GM21576 (cell line): ENCODE data around the gene SCGB3A2.
"Not testable (repeated sequence)": the region's sequence is repeated elsewhere in the genome, so short reads cannot be mapped to it uniquely, and the experiment has no call there.

ENCODE experiments used
- ATAC-seq: cut with Tn5 transposase; IDR thresholded peaks from one replicate; pipeline ENCODE4 v1.9.1; 2021; ENCODE audit warnings: mild to moderate bottlenecking, moderate library complexity; ENCODE audit not compliant: unreplicated experiment

Gene SCGB3A2

GRCh38 chr5:147860641-147861025 is 17.9 kb upstream of the SCGB3A2 start:
- ATAC-seq, result no peak

DNA sequence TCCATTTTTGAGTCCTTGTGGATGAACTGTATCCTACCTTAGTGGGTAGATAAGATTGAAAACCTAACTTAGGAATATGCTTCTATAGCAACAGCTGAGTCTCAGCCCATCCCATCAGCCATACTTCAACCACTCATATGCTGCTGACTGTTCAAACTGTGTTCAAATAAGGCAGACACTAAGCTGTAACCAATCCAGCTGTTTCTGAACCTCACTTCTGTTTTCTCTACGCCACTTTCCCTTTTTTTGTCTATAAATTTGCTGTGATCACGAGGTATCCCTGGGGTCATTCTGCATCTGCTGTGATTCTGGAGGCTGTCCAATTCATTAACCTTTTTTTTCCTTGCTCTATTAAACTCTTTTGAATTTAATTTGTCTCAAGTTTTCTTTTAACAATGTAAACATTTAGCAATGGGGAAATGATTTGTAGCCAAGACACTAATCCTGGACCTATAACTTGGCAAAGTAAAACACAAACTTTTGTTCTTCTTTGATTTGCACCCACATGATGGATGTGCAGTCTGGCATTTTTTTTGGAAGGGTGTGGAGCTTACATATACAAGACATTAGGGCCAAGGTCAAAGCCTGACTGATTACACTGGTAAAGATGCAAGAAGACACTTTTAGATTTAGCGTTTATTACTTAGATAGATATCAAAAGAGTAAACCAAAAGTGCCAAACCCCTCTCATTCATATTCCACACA is 14.9 kb upstream of the SCGB3A2 start:
- ATAC-seq, result no peak

- no peak for ATAC-seq
Observed at GRCh38 chr5:147869112-147869511, 9.4 kb upstream of the SCGB3A2 start.

DNA sequence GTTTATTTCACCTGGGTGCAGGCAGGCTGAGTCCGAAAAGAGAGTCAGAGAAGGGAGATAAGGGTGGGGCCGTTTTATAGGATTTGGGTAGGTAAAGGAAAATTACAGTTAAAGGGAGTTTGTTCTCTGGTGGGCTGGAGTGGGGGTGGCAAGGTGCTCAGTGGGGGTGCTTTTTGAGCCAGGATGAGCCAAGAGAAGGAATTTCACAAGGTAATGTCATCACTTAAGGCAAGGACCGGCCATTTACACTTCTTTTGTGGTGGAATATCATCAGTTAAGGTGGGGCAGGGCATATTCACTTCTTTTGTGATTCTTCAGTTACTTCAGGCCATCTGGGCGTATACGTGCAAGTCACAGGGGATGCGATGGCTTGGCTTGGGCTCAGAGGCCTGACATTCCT is 8.6 kb upstream of the SCGB3A2 start:
- not testable (repeated sequence) for ATAC-seq

GRCh38 chr5:147871980-147872549 is 6.4 kb upstream of the SCGB3A2 start:
- ATAC-seq, result not testable (repeated sequence)

- ATAC-seq, result not testable (repeated sequence)
Observed at GRCh38 chr5:147872744-147873435, 5.6 kb upstream of the SCGB3A2 start.

GRCh38 chr5:147874118-147874875 is 4.2 kb upstream of the SCGB3A2 start:
- not testable (repeated sequence) for ATAC-seq

- ATAC-seq, result no peak
Observed at GRCh38 chr5:147874910-147875367, 3.6 kb upstream of the SCGB3A2 start.

DNA sequence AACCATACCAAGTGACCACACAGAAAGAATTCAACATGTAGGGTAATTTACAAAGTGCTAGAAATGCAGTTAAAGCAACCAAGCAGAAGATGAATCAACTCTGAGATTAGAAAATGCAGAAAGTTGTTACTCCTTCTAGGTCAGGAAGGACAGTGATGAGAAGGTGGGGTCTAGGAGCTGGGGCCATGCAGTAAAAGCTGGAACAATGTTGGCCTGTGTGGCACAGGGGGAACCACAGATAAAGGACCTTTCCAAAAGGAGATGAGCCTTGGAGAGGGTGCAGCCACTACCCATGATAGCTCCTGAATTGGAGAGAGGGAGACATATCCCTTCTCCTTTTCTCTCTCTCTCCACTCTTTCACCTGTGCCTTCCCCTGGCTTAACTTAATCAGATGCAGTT is 2.4 kb upstream of the SCGB3A2 start:
- ATAC-seq, result no peak

DNA sequence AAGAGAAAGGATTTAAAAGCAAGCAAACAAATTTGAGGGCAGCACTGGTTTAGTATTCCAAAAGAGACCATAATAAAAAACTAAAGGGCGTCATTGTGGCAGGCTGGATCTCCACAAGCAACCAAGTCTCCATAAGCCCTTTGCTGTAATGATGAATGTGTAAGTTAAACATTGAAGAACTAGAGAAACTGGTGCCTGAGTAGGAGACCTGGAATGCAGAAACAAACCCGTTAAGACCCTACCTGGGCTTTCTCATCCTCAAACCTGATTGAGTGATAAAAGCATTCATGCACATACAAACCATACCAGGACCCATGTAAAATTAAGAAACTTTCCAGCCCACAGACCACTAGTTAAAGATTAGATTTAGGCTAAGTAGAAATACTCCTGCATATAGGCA is 1.9 kb upstream of the SCGB3A2 start:
- ATAC-seq, result no peak

DNA sequence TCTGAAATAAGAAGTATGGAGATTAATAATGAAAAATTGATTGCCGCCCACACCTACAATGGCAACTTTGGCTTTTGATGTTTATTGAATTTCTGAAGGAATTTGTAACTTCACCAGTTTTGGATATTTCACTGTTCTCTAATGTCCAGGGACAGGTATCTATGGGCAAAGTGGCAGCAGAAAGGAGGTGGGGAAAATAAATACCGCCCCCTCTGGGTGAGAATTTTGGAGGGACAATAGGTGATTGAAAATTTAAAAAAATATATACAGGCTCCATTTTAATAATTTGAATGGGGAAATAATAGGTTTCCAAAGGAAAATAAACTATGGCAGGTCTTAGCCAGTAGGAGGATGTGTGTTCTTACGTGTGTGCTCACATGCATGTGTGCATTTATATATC is 1.3 kb downstream of the SCGB3A2 start:
- no peak for ATAC-seq

GRCh38 chr5:147880487-147880886 is 2.0 kb downstream of the SCGB3A2 start:
- ATAC-seq, result no peak

DNA sequence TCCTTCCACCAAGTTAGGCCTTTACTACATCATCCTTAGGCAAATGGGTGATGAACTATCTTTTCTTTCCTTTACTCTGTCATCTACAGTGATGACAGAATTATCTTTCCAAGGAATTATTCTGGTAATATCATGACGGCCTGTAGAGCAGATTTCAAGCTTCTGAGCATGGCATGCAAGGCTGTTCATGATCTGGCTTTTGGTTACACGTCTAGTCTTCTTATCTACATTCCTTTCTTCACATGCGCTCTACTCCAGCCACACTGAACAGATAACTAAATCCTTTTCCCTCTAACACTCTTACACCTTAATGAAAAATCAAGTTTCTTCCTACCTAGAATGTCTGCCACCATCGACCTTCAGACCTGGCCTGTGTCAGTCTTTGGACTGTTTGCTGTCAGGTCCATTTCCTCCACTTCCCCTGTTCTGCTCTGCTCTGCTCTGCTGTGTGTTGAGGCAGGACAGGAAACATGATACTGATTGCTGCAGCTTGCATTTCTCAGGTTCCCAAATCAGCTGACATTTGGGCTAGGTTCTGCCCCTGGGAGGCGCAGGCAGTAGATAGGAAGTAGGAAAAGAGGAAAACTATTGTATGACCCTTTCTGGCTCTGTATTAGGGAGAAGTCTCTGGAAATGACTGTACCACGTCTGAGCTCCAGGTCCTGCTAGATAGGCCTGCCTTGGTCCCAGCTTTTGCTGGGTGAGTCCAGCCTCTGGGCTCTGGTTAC is 4.2 kb downstream of the SCGB3A2 start:
- no peak for ATAC-seq

DNA sequence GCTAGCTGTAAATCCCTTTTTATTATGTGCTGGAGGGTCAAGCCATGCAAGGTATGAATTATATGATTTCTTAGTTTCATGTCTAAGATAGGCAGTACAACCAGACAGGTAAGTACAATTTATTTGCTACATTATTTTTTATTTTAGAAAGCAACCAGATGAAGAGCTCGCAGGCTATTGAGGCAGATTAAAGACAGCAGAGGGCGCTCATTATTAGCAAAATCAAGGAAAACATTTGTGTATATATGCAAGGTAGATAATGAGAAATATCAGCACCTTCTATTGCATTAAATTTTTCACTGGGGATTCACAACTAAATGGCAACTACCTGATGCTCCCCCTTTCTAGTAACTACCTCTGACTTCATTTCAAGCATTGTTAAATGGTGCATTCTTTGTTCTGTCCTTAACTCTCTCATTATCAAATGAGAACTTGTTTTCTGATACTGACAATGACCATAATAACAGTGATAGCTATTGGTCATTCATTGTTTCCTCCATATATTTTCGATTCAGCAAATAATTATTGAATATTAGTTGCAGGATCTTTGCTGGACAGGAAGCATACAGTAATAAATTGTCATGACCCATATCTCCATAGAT is 8.6 kb downstream of the SCGB3A2 start:
- ATAC-seq, result no peak

DNA sequence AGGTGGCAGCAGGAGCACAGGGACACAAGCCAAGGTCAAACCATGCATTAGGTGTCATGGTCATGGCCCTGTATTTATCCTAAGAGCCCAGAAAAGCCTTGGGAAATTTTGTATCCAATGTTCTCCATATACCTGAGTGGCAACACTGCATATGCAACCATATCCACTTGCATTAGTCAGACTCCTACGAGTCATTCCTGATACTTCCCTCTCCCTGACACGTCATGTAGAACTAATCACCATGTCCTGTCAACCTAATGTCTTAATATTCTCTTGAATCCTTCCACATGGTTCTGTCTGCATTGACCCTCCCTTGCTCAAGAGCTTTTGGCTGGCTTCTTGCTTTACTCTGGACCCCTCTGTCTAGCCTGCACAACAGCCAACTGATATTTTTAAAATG is 9.4 kb downstream of the SCGB3A2 start:
- no peak for ATAC-seq

GRCh38 chr5:147892696-147893296 is 14.3 kb downstream of the SCGB3A2 start:
- no peak for ATAC-seq

DNA sequence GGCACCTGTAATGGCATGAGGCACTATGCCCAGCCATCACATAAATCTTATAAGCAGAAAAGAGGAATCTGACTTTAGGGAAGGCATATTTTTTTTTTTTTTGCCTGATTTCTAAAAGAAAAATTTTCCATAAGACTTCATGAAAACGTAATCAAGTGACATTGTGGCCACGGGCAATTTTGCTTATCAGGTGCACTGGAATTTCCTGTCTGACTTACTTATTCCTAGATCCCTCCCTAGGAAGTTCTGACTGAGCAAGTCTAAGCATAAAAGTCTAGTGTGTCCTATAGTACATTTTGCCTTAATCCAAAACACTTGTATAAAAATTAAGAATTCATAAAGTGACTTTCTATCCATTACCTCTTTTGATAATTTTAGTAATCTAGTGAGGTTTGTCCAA is 15.3 kb downstream of the SCGB3A2 start:
- ATAC-seq, result no peak

GRCh38 chr5:147895864-147896263 is 17.4 kb downstream of the SCGB3A2 start:
- ATAC-seq, result no peak

- ATAC-seq, result no peak
Observed at GRCh38 chr5:147898875-147899401, 20.4 kb downstream of the SCGB3A2 start.

DNA sequence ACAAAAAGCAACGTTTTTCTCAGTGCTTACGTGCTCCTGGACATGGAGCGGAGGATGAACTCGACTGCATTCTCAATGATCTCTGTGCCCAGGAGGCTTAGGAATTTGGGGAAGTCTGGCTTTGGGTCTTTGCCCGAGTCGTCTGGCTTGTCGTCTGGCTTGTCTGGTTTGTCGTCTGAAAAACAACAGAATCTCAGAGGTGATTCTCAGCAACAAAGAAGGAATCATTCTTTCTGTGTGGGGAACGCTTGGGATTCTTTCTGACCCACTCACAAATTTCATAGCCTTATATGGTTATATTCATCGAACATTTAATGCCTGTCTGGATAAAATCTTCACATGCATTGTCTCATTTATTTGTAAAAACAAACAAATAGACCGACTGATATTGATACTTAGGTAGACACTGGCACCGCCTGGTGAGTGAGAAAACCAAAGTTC is 23.1 kb downstream of the SCGB3A2 start:
- no peak for ATAC-seq
